Fibroblast of skin of right biceps (primary cell): ENCODE measurements around the gene CTNNA3.
"Not testable (repeated sequence)": the region's sequence is repeated elsewhere in the genome, so short reads cannot be mapped to it uniquely, and the experiment has no call there.

Experiments
- DNase-seq: peaks from one replicate; pipeline ENCODE4 v3.0.0-alpha.2; 2013

CTNNA3 gene

GRCh38 chr10:66350622-66351399, 1345.2 kb downstream of the CTNNA3 start:
- no peak for DNase-seq

- peak; percentile 15 for DNase-seq
Measured at GRCh38 chr10:66349726-66350125, 1346.3 kb downstream of the CTNNA3 start.

- DNase-seq: no peak
Measured at GRCh38 chr10:66349076-66349475, 1346.9 kb downstream of the CTNNA3 start.

- no peak for DNase-seq
Measured at GRCh38 chr10:66337211-66337610, 1358.8 kb downstream of the CTNNA3 start.

GRCh38 chr10:66336791-66337190, 1359.2 kb downstream of the CTNNA3 start:
- DNase-seq: no peak

- not testable (repeated sequence) for DNase-seq
Measured at GRCh38 chr10:66335753-66336152, 1360.2 kb downstream of the CTNNA3 start.

GRCh38 chr10:66329147-66329546, 1366.8 kb downstream of the CTNNA3 start:
- no peak for DNase-seq

GRCh38 chr10:66326876-66327275, 1369.1 kb downstream of the CTNNA3 start:
- DNase-seq: no peak

- no peak for DNase-seq
Measured at GRCh38 chr10:66322777-66323176, 1373.2 kb downstream of the CTNNA3 start.

GRCh38 chr10:66321723-66322665, 1374.0 kb downstream of the CTNNA3 start:
- no peak for DNase-seq

- no peak for DNase-seq
Measured at GRCh38 chr10:66318761-66319160, 1377.2 kb downstream of the CTNNA3 start.

- DNase-seq: no peak
Measured at GRCh38 chr10:66307826-66308225, 1388.2 kb downstream of the CTNNA3 start.

GRCh38 chr10:66301078-66301477, 1394.9 kb downstream of the CTNNA3 start:
- no peak for DNase-seq

- no peak for DNase-seq
Measured at GRCh38 chr10:66295602-66296001, 1400.4 kb downstream of the CTNNA3 start.

- DNase-seq: no peak
Measured at GRCh38 chr10:66294538-66294937, 1401.5 kb downstream of the CTNNA3 start.

- DNase-seq: no peak
Measured at GRCh38 chr10:66292922-66293321, 1403.1 kb downstream of the CTNNA3 start.

GRCh38 chr10:66292456-66292855, 1403.5 kb downstream of the CTNNA3 start:
- DNase-seq: no peak

GRCh38 chr10:66291133-66291532, 1404.9 kb downstream of the CTNNA3 start:
- DNase-seq: no peak

GRCh38 chr10:66284621-66285020, 1411.4 kb downstream of the CTNNA3 start:
- no peak for DNase-seq

GRCh38 chr10:66283874-66284464, 1412.0 kb downstream of the CTNNA3 start:
- DNase-seq: no peak

GRCh38 chr10:66283064-66283463, 1412.9 kb downstream of the CTNNA3 start:
- DNase-seq: no peak

GRCh38 chr10:66281327-66281726, 1414.7 kb downstream of the CTNNA3 start:
- DNase-seq: no peak

- DNase-seq: no peak
Measured at GRCh38 chr10:66277481-66277880, 1418.5 kb downstream of the CTNNA3 start.
